Esophagus muscularis mucosa (tissue), 4 donors: ENCODE measurements around the gene THBD.

Experiments used
- CTCF ChIP-seq, 3 experiments: fragments of 200-600 bp in 2 of 3; fragments of 450-650 bp in 1 of 3; sonication (generic) in 2 of 3; IDR thresholded peaks; one replicate each; pipeline ENCODE4 v1.5.1; 2017 to 2019; ENCODE audit warnings: antibody characterized with exemption in 3 of 3, mild to moderate bottlenecking in 2 of 3, moderate library complexity in 1 of 3
- EP300 ChIP-seq: sonication (generic); formaldehyde crosslinking; IDR thresholded peaks from one replicate; pipeline ENCODE4 v1.6.1; 2017; ENCODE audit warnings: antibody characterized with exemption
- POLR2A ChIP-seq: fragments of 450-650 bp; IDR thresholded peaks from one replicate; pipeline ENCODE4 v1.6.1; 2017; ENCODE audit warnings: antibody characterized with exemption, moderate library complexity, mild to moderate bottlenecking, low read depth
- POLR2AphosphoS5 ChIP-seq, 2 donors: sonication (generic); formaldehyde crosslinking; IDR thresholded peaks; one replicate each; pipeline ENCODE4 v1.6.1; 2017; ENCODE audit warnings: antibody characterized with exemption in 2 of 2

GRCh38 chr20:23080521-23080920 lies 31.0 kb upstream of the THBD start:
- no peak for TF ChIP-seq CTCF (IDR thresholded peaks at IDR 0.05)
- TF ChIP-seq POLR2A: no peak
- TF ChIP-seq POLR2AphosphoS5 (IDR thresholded peaks at IDR 0.05): no peak
- TF ChIP-seq EP300: no peak
